Stimulated activated CD8-positive, alpha-beta memory T cell treated with anti-CD3 and anti-CD28 coated beads, Interleukin-12 subunit alpha, Interleukin-12 subunit beta, amount 100 ng/mL, for 24 hours (primary cell): Measurements from ENCODE around the gene PRKG1.
"Not testable (repeated sequence)": the region's sequence is repeated elsewhere in the genome, so short reads cannot be mapped to it uniquely, and the experiment has no call there.

Experiments used
- DNase-seq: peaks from one replicate; pipeline ENCODE4 v3.0.0-alpha.2; 2020; ENCODE audit errors: extremely low read depth

PRKG1 gene

DNA sequence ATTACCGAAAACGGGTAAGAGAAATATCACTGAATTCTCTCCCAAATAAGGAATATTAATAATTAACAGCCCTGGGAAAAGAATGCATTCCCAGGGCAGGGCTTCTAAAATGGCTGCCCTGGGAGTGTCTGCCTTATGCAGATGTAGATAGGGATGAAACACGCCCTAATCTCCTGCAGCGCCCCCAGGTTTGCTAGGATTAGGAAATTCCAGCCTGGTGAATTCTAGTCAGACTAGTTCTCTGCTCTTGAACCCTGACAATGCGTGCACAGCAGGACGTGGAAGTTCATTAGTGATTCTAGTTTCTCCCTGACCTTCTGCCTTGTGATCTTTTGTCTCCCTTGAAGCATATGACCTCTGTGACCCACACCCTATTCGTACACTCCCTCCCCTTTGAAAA lies 1130.6 kb downstream of the PRKG1 start:
- not testable (repeated sequence) for DNase-seq

DNA sequence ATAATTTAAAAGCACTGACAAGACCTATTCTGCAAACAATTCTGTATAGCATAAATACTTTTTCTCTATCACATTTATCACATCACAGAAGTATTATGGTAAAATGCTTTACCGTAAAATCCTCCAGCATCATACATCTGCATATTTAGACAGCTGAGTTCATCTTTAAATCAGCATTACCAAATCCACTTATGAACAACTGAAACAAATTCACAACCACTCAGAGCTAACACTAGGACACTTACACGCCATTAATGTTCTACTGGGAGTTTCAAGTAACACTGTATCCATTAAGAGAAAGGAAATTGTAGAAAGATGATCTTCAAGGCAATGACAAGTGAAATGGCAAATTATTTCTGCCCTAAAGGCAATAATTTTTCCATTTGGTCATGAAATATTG lies 1134.1 kb downstream of the PRKG1 start:
- no peak for DNase-seq

DNA sequence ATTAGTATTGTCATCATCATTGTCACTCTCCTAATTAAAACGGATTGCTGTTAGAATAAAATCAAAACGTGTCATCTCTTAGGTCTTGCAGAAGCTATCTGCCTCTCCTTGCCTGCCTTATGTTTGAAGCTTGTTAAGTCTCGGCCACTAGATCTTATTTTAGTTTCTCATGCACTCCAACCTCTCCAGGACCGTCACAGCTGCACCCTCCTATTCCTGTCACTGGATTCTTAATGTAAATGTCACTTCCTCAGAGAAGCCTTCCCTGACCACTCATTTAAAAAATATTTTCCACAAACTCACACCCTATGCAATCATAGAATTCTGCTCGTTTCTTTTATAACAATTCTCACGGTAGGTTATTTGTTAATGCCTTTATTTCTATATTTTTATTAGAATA lies 1135.9 kb downstream of the PRKG1 start:
- DNase-seq, result no peak

DNA sequence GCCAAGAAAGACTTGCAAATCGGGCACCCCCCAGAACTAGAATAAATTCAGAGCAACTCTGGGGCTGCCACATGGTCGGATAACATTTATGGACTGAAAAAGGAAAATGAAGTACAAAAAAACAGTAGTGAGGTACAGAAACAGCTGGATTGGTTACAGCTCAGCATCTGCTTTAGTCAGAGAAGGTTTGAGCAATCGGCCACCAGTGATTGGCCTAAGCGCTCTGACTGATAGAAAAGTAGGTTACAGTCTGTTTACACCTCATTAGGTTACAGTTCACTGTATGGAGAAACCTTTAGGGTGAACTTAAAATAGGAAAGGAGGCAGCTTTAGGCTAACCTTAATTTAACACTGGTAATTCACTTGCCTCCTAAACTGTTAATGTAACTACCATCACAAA lies 1137.8 kb downstream of the PRKG1 start:
- DNase-seq, result no peak

GRCh38 chr10:52212802-52213201 lies 1138.5 kb downstream of the PRKG1 start:
- no peak for DNase-seq

DNA sequence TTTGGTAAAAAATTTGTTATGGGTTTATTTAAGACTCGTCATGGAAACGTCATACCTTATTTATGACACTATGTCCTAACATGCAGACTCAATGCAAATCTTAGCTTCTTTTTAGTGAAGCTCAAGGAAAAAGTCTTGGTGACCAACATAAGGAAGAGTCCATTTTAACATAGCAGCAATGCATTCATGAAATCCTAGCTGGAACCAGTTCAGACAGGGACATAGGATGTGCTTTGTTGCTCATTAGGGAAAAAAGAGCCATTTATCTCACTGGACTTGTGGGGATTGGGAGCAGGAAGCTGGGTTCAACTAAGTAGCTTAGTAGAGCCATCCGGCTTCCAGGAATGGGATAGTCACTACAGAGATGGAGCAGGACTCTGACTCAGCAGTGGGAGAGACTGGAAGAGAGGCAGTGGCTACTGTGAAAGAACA lies 1139.0 kb downstream of the PRKG1 start:
- no peak for DNase-seq

GRCh38 chr10:52215745-52216361 lies 1141.6 kb downstream of the PRKG1 start:
- no peak for DNase-seq

DNA sequence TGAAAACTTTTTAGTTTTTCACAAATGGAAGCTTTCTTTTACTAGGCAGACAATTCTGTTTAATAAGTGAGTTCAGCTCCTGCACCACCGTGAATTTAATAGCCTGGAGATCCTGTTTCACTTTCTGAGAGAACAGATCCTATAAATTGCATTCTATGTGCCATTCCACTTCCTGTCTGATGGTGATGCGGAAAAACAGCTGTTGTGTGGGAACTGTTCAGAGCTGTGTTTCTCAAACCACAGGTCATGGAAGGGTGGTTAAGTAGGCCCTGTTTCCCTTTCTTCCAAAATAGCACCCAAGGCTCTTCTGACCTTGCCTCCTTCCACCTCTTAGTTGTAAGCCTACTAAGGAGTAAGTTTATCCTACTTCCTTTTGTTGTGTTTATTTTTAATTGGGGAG lies 1142.6 kb downstream of the PRKG1 start:
- no peak for DNase-seq

- DNase-seq, result no peak
Observed at GRCh38 chr10:52217531-52217930, 1143.2 kb downstream of the PRKG1 start.

DNA sequence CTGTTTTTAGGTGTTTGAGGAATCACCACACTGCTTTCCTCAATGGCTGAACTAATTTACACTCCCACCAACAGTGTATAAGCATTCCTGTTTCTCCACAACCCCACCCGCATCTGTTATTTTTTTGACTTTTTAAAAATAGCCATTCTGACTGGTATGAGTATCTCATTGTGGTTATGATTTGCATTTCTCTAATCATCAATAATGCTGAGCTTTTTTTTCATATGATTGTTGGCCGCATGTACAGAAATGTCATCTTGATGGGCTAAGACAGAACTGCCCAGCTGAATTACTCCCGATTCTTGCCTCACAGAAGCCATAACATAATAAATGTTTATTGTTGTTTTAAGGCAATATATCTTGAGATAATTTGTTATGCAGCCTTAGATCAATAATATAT lies 1146.7 kb downstream of the PRKG1 start:
- no peak for DNase-seq

- DNase-seq, result no peak
Observed at GRCh38 chr10:52221923-52222322, 1147.6 kb downstream of the PRKG1 start.

DNA sequence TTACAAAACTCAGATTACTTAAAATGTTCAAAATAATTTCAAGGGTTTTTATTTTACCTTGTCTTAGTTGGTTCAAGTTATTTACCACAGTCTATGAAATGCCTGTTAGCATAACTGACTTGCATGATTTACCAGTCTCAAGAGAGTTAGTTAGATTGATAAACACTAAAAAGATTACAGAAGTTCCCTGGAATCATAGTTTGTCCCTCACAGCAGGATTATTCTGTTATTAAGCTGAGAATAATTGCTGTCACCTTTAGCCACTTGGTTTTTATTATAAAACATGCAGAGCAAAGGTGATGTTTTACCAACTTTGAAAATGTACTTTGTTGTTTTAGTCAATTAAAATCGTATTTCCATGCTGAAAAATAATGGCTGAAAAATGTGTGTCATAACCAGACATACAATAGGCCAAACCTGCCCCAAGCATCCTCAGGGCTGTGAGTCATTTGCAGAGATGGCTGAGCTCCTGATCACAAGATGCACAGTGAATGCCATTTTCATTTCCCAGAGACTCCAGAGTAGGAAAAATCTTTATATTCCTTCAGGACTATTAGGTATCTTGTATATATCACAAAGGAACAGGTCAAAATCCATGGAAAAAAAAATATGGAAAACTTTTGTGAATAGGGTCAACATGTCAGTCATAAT lies 1152.0 kb downstream of the PRKG1 start:
- no peak for DNase-seq

- no peak for DNase-seq
Observed at GRCh38 chr10:52228556-52228955, 1154.3 kb downstream of the PRKG1 start.

DNA sequence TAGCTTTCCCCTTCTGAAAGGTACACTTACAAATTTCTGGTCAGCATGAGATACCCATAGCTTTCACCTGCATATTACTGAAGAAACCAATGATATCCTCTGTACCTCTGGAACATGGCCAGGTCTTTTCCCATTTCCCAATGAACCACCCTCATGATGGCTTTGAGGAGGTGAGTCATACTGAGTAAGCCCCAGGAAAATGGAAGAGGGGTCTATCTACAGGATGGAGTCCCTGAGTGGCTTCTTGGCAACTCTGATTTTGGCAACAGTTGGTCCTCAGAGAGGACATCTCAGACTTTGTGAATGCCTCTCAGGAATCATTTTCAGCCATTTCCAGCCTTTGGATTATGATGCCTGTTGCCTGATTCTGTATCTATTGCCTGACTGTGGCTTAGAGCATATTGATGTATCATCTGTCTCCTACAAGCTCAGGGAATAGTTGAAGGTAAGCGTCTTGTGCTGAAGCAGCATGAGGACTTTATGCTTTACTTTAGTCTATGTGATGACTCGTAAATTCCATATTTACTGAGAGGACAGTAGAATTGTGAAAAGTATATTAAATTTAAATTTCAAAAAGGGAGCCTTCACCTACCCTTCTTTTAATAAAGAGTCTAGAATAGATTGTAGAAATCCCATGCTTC lies 1155.1 kb downstream of the PRKG1 start:
- no peak for DNase-seq

- DNase-seq, result no peak
Observed at GRCh38 chr10:52232561-52233350, 1158.5 kb downstream of the PRKG1 start.

- not testable (repeated sequence) for DNase-seq
Observed at GRCh38 chr10:52233351-52233991, 1159.2 kb downstream of the PRKG1 start.

- DNase-seq, result no peak
Observed at GRCh38 chr10:52239771-52240170, 1165.5 kb downstream of the PRKG1 start.

- DNase-seq, result no peak
Observed at GRCh38 chr10:52245547-52245946, 1171.3 kb downstream of the PRKG1 start.

DNA sequence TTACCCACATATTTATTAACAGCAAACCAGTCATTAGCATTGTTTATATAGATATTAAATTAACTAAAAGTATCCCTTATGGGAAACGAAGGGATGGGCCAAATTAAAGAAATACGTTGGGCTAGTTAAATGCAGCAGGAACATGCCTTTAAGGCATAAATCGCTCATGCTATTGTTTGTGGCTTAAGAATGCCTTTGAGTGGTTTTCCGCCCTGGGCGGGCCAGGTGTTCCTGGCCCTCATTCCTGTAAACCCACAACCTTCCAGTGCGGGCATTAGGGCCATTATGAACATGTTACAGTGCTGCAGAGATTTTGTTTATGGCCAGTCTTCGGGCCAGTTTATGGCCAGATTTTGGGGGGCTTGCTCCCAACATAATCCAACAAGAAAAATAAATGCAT lies 1173.6 kb downstream of the PRKG1 start:
- DNase-seq, result not testable (repeated sequence)

DNA sequence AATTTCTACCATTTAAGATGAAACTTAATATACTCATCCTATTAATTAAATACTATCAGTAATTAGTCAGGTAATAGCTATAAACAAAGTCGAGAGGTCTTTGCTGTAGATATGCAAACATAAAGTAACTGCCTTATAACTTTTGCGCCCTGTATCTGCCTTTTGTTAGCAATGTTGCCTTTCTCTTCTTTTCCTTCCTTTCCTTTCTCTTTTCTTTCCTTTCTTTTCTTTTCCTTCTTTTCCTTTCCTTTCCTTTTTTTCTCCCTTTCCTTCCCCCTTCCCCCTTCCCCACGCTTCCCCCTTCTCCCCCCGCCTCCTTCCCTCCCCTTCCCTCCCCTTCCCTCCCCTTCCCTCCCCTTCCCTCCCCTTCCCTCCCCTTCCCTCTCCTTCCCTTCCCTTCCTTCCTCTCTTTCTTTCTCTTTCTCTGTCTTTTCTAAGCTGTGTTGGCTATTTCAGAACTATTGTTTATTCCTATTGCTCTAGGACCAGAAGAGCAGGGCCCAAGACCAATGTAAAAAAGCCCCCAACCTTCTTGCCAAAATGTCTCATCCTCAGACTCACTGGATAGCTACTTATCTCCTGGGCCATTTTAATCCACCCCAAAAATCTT lies 1174.5 kb downstream of the PRKG1 start:
- no peak for DNase-seq

GRCh38 chr10:52249850-52250395 lies 1175.6 kb downstream of the PRKG1 start:
- no peak for DNase-seq
